Fibroblast of skin of left biceps (primary cell): ENCODE measurements around the gene NXPE4.
"Not testable (repeated sequence)": the region's sequence is repeated elsewhere in the genome, so short reads cannot be mapped to it uniquely, and the experiment has no call there.

Source experiments
- DNase-seq, 2 experiments: peaks; one replicate each; pipeline ENCODE4 v3.0.0-alpha.2; 2013; ENCODE audit warnings: low read depth in 2 of 2

Gene NXPE4

DNA sequence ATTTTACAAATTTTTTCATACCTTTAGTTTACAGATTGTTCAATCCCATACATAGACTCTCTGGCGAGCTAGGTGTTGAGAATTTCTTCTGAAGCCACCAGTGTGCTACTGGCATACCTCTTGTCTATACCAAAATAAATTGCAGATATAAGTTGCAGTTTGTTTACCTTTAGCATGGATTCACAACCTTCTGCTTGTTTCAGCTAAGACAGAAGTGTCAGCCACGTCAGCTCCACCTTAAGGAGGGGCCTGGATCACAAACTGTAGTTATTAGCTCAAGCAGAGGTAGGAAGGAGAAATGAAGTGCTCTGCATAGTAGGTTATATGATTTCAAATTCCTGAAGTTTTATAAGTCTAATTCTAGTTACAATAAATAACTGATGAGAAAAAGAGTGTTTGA, at the start of gene NXPE4:
TSS of gene NXPE4 (minus strand) at position 216 of the 400 bp plus-strand sequence. CDS start 1,027 bp downstream, outside the sequence.
- DNase-seq: no peak

DNA sequence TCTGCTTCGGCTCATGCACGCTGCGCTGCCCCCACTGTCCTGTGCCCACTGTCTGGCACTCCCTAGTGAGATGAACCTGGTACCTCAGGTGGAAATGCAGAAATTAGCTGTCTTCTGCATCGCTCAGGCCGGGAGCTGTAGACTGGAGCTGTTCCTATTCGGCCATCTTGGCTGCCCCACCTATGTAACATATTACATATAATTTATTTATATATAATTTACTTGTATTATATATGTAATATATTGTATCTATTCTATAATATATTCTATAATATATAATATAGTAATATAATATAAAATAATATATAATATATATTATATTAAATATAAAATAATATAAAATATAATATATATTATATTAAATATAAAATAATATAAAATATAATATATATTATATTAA, 43.9 kb upstream of the NXPE4 start:
- not testable (repeated sequence) for DNase-seq

DNA sequence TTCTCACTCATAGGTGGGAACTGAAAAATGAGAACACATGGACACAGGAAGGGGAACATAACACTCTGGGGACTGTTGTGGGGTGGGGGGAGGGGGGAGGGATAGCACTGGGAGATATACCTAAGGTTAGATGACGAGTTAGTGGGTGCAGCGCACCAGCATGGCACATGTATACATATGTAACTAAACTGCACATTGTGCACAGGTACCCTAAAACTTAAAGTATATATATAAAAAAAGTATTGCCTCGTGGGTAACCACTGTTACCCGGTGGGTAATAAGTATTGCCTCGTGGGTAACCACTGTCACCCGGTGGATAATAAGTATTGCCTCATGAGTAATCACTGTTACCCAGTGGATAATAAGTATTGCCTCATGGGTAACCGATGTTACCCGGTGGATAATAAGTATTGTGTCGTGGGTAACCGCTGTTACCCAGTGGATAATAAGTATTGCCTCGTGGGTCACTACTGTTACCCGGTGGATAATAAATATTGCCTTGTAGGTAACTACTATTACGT, 35.9 kb upstream of the NXPE4 start:
- DNase-seq: not testable (repeated sequence)

DNA sequence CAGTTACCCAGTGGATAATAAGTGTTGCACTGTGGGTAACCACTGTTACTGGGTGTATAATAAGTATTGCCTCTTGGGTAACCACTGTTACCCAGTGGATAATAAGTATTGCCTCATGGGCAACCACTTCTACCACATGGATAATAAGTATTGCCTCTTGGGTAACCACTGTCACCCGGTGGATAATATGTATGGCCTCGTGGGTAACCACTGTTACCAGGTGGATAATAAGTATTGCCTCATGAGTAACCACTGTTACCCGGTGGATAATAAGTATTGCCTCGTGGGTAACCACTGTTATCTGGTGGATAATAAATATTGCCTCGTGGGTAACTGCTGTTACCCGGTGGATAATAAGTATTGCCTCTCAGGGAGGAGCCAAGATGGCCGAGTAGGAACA, 29.7 kb upstream of the NXPE4 start:
- DNase-seq: no peak

DNA sequence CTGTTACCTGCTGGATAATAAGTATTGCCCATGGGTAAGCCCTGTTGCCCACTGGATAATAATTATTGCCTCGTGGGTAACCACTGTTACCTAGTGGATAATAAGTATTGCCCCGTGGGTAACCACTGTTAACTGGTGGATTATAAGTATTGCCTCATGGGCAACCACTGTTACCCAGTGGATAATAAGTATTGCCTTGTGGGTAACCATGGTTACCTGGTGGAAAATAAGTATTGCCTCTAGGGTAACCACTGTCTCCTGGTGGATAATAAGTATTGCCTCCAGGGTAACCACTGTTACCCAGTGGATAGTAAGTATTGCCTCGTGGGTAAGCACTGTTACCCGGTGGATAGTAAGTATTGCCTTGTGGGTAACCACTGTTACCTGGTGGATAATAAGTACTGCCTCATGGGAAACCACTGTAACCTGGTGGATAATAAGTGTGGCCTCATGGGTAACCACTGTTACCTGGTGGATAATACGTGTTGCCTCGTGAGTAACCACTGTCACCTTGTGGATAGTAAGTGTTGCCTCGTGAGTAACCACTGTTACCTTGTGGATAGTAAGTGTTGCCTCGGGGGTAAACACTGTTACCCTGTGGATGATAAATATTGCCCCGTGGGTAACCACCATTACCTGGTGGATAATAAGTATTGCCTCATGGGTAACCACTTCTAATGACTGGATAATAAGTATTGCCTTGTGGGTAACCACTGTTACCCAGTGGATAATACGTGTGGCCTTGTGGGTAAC, 29.0 kb upstream of the NXPE4 start:
- no peak for DNase-seq

DNA sequence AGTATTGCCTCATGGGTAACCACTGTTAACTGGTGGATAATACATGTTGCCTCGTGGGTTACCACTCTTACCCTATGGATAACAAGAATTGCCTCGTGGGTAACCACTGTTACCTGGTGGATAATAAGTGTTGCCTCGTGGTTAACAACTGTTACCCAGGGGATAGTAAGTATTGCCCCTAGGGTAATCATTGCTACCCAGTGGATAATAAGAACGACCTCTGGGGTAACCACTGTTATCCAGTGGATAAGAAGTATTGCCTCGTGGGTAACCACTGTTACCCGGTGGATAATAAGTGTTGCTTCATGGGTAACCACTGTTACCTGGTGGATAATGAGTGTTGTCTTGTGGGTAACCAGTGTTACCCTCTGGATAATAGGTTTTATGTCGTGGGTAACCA, 28.1 kb upstream of the NXPE4 start:
- no peak for DNase-seq

DNA sequence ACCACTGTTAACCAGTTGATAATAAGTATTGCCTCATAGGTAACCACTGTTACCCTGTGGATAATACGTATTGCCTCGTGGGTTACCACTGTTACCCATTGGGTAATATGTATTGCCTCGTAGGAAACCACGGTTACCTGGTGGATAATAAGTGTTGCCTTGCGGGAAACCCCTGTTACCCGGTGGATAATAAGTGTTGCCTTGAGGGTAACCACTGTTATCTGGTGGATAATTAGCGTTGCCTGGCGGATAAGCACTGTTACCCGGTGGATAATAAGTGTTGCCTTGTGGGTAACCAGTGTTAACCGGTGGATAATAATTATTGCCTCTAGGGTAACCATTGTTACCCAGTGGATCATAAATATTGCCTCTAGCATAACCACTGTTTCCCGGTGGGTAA, 27.3 kb upstream of the NXPE4 start:
- no peak for DNase-seq

DNA sequence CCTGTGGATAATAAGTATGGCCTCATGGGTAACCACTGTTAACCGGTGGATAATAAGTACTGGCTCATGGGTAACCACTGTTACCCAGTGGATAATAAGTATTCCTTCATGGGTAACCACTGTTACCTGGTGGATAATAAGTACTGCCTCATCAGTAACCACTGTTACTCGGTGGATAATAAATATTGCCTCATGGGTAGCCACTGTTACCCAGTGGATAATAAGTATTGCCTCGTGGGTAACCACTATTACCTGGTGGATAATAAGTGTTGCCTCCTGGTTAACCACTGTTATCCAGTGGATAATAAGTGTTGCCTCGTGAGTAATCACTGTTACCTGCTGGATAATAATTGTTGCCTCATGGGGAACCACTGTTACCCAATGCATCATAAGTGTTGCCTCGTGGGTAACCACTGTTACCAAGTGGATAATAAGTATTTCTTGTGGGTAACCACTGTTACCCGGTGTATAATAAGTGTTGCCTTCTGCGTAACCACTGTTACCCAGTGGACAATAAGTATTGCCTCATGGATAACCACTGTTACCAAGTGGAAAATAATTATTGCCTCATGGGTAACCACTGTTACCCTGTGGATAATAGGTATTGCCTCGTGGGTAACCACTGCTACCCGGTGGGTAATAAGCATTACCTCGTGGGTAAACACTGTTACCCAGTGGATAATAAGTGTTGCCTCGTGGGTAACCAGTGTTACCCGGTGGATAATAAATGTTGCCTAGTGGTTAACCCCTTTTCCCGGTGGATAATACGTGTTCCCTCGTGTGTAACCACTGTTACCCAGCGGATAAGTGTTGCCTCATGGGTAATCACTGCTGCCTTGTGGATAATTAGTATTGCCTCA, 26.6 kb upstream of the NXPE4 start:
- no peak for DNase-seq

DNA sequence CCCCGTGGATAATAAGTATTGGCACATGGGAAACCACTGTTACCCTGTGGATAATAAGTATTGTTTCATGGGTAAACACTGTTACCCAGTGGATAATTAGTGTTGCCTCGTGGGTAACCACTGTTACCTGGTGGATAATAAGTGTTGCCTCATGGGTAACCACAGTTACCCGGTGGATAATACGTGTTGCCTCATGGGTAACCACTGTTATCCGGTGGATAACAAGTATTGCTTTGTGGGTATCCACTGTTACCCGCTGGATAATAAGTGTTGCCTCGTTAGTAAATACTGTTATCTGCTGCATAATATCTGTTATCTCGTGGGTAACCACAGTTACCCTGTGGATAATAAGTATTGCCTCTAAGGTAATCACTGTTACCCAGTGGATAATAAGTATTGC, 25.5 kb upstream of the NXPE4 start:
- DNase-seq: no peak

DNA sequence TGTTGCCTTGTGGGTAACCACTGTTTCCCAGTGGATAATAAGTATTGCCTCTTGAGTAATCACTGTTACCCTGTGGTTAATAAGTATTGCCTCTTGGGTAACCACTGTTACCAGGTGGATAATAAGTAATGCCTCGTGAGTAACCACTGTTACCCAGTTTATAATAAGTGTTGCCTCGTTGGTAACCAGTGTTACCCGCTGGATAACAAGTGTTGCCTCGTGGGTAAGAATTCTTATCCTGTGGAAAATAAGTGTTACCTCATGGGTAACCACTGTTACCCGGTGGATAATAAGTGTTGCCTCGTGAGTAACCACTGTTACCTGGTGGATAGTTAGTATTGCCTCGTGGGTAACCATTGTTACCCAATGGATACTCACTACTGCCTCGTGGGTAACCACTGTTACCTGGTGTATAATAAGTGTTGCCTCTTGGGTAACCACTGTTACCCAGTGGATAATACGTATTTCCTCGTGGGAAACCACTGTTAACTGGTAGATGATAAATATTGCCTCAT, 24.1 kb upstream of the NXPE4 start:
- no peak for DNase-seq

DNA sequence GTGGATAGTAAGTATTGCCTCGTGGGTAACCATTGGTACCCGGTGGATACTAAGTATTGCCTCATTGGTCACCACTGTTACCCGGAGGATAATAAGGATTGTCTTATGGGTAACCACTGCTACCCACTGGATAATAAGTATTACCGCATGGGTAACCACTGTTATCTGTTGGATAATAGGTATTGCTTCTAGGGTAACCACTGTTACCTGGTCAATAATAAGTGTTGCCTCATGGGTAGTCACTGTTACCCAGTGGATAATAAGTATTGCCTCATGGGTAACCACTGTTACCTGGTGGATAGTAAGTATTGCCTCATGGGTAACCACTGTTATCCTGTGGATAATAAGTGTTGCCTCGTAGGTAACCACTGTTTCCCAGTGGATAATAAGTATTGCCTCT, 22.6 kb upstream of the NXPE4 start:
- DNase-seq: no peak

DNA sequence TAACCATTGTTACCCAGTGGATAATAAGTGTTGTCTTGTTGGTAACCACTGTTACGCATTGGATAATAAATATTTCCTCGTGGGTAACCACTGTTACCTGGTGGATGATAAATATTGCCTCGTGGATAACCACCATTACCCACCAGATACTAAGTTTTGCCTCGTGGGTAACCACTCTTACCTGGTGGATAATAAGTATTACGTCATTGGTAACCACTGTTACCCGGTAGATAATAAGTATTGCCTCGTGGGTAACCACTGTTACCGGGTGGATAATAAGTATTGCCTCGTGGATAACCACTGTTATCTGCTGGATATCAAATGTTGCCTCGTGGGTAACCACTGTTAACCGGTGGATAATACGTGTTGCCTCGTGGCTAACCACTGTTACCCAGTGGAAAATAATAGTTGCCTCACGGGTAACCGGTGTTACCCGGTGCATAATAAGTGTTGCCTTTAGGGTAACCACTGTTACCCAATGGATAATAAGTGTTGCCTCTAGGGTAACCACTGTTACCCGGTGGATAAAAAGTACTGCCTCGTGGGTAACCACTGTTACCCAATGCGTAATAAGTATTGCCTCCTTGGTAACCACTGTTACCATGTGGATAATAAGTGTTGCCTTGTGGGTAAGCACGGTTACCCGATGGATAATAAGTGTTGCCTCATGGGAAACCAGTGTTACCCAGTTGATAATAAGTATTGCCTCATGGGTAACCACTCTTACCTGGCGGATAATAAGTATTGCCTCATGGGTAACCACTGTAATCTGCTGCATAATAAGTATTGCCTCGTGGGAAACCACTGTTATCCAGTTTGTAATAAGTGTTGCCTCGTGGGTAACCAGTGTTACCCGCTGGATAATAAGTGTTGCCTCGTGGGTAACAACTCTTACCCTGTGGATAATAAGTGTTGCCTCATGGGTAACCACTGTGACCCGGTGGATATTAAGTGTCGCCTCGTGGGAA, 21.9 kb upstream of the NXPE4 start:
- DNase-seq: no peak

DNA sequence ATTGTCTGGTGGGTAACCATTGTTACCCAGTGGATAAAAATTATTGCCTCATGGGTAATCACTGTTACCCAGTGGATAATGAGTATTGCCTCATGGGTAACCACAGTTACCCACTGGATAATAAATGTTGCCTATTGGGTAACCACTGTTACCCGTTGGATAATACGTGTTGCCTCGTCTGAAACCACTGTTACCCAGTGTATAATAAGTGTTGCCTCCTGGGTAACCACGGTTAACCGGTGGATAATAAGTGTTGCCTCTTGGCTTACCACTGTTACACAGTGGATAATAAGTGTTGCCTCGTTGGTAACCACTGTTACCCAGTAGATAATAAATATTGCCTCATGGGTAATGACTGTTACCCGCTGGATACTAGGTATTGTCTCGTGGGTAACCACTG, 20.9 kb upstream of the NXPE4 start:
- no peak for DNase-seq

DNA sequence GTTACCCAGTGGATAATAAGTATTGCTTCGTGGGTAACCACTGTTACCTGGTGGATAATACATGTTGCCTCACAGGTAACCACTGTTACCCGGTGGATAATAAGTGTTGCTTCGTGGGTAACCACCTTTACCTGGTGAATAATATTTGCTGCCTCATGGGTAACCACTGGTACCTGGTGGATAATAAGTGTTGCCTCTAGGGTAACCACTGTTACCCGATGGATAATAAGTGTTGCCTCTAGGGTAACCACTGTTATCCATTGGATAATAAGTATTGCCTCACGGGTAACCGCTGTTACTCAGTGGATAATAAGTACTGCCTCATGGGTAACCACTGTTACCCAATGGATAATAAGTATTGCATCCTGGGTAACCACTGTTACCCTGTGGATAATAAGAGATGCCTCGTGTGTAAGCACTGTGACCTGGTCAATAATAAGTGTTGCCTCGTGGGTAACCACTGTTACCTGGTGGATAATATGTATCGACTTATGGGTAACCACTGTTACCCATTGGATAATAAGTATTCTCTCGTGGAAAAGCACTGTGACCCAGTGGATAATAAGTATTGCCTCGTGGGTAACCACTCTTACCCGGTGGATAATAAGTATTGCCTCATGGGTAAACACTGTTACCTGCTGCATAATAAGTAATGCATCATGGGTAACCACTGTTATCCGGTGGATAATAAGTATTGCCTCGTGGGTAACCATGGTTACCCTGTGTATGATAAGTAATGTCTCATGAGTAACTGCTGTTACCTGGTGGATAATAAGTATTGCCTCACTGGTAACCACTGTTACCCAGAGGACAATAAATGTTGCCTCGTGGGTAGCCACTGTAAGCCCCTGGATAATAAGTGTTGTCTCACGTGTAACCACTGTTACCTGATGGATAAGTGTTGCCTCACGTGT, 20.1 kb upstream of the NXPE4 start:
- DNase-seq: no peak

DNA sequence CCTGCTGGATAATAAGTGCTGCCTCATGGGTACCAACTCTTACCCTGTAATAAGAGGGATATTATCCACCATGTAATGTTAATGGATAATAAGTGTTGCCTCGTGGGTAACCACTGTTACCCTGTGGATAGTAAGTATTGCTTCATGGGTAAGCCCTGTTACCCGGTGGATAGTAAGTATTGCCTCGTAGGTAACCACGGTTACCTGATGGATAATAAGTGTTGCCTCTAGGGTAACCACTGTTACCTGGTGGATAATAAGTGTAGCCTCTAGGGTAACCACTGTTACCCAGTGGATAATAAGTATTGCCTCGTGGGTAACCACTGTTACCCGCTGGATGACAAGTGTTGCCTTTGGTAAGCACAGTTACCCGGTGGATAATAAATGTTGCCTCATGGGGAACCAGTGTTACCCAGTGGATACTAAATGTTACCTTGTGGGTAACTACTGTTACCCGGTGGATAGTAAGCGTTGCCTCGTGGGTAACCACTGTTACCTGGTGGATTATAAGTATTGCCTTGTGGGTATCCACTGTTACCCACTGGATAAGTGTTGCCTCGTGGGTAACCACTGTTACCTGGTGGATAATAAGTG, 18.6 kb upstream of the NXPE4 start:
- DNase-seq: no peak

DNA sequence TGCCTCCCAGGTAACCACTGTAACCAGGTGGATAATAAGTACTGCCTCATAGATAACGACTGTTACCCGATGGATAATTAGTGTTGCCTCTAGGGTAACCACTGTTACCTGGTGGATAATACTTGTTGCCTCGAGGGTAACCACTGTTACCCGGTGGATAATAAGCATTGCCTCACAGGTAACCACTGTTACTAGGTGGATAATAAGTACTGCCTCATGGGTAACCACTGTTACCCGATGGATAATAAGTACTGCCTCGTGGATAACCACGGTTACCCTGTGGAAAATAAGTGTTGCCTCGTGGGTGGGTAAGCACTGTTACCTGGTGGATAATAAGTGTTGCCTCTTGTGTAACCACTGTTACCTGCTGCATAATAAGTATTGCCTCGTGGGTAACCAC, 17.5 kb upstream of the NXPE4 start:
- DNase-seq: not testable (repeated sequence)

DNA sequence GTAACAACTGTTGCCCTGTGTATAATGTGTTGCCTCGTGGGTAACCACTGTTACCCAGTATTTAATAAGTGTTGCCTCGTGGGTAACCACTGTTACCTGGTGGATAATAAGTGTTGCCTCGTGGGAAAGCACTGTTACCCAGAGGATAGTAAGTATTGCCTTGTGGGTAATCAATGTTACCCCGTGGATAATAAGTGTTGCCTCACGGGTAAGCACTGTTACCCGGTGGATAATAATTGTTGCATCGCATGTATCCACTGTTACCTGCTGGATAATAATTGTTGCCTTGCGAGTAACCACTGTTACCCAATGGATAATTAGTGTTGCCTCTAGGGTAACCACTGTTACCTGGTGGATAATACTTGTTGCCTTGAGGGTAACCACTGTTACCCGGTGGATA, 17.1 kb upstream of the NXPE4 start:
- DNase-seq: no peak

DNA sequence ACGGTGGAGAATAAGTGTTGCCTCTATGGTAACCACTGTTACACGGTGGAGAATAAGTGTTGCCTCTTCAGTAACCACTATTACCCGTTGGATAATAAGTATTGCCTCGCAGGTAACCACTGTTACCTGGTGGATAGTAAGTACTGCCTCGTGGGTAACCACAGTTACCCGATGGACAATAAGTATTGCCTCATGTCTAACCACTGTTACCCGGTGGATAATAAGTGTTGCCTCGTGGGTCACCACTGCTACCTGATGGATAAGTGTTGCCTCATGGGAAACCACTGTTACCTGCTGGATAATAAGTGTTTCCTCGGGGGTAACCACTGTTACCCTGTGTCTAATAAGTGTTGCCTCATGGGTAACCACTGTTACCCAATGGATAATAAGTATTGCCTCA, 16.6 kb upstream of the NXPE4 start:
- not testable (repeated sequence) for DNase-seq

DNA sequence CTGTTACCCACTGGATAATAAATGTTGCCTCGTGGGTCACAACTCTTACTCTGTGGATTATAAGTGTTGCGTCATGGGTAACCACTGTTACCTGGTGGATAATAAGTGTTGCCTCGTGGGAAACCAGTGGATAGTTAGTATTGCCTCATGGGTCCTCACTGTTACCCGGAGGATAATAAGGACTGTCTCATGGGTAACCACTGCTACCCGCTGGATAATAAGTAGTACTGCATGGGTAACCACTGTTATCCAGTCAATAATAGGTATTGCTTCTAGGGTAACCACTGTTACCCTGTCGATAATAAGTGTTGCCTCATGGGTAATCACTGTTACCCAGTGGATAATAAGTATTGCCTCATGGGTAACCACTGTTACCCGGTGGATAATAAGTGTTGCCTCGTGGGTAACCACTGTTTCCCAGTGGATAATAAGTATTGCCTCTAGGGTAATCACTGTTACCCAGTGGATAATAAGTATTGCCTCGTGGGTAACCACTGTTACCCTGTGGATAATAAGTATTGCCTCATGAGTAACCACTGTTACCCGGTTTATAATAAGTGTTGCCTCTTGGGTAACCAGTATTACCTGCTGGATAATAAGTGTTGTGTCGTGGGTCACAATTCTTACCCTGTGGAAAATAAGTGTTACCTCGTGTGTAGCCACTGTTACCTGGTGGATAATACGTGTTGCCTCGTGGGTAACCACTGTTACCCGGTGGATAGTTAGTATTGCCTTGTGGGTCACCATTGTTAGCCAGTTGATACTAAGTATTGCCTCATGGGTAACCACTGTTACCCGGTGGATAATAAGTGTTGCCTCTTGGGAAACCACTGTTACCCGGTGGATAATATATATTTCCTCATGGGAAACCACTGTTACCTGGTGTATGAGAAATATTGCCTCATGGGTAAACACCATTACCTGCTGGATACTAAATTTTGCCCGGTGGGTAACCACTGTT, 15.7 kb upstream of the NXPE4 start:
- no peak for DNase-seq
